Stimulated activated CD4-positive, alpha-beta T cell treated with anti-CD3 and anti-CD28 coated beads, Interleukin-4, amount 100 ng/mL, for 24 hours (primary cell): ENCODE results near the gene MSANTD2.

Experiments
- DNase-seq: peaks from one replicate; pipeline ENCODE4 v3.0.0-alpha.2; 2020

The MSANTD2 gene

GRCh38 chr11:124751741-124752470, 48.3 kb downstream of the MSANTD2 start, which contains the start of gene VSIG2:
Gene VSIG2 (minus strand): TSS chr11:124752255. CDS start chr11:124752137, 118 bp downstream.
- no peak for DNase-seq

DNA sequence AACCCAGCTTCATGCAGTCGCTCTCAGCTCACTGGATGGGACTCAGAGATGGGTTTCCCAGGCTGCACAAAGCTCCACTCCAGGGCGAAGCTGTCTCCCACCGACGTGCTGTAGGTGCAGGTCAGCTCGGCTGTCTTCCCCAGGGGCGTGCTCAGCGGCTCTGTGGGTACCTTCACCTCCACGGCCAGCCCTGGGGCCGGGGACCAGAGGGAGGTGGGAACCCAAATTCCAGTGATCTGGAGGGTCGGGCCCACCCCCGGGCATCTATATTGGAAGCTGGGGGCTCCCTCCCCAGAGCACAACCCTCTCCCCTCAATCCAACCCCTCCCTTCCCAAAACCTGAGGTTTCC, 48.8 kb downstream of the MSANTD2 start:
- DNase-seq, result no peak

- no peak for DNase-seq
Observed at GRCh38 chr11:124749912-124750311, 50.3 kb downstream of the MSANTD2 start.

DNA sequence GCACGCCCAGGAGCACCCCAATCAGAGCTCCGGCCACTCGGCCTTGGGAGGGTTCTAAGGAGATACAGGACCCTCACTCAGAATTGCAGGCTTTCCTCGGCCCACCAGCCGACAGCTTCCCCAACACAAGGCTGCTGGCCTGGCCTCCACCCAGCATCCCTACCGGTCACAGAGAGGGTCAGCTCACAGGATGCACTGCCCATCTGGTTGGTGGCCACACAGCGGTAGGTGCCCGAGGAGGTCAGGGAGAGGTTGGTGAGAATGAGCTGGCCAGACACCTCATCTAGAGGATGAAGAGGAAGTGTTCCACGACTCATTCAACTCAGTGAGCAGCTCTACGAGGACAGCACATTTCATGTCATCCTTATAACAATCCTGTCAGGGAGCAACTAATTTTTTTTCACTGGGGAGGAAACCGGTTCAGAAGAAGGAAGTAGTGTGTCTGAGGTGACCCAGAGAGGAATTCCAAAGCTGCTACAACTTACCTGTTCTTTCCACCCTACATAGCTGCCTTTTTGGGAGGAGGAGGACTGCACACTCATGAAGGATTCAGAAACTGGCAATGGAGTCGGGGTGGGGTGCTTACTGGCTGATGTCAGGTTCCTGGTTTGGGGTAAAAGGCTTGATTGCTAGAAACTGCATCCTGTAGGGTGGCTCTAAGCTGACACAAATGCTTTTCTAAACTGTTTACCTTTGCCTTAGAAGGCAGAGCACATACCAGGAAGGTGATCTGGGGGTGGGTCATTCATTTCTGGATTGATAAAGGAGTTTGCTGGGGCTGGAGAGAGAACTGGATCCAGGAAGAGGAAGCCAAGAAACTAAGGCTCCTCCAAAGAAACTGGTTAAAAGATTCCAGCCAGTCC, 51.5 kb downstream of the MSANTD2 start:
- no peak for DNase-seq

- DNase-seq, result no peak
Observed at GRCh38 chr11:124748100-124748418, 52.1 kb downstream of the MSANTD2 start.

DNA sequence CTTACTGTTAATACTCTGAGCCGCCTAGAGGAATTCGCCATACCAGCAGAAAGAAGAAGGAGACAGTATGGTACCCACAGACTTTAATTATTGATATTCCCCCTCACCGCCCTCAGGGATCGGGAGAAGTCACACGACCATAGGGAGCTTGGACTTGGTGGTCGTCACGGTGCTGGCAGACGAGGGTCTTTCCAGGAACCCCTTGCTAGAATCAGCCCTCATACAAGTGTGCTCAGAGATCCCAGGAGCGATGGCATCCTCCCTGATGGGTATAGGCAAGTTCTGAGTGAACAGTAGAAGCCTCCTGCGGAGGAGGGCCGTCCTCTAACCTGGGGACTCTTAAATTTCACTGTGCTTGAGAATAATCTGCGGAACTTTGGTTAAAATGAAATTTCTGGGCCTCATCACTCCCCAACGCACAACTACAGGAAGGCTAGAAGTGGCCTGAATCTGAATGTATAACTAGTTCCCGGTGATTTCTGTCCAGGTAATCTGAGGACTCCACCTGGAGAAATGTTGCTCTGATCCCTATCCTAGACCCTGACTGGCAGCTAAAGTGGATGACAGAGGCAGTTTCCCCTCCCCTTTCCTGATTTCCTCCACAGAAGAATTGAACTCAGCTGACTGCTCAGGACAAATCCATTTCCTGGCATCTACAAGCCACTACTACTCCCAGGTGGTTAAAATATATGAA, 52.7 kb downstream of the MSANTD2 start:
- DNase-seq, result no peak

GRCh38 chr11:124746621-124747243, 53.5 kb downstream of the MSANTD2 start:
- peak; percentile 76 for DNase-seq

DNA sequence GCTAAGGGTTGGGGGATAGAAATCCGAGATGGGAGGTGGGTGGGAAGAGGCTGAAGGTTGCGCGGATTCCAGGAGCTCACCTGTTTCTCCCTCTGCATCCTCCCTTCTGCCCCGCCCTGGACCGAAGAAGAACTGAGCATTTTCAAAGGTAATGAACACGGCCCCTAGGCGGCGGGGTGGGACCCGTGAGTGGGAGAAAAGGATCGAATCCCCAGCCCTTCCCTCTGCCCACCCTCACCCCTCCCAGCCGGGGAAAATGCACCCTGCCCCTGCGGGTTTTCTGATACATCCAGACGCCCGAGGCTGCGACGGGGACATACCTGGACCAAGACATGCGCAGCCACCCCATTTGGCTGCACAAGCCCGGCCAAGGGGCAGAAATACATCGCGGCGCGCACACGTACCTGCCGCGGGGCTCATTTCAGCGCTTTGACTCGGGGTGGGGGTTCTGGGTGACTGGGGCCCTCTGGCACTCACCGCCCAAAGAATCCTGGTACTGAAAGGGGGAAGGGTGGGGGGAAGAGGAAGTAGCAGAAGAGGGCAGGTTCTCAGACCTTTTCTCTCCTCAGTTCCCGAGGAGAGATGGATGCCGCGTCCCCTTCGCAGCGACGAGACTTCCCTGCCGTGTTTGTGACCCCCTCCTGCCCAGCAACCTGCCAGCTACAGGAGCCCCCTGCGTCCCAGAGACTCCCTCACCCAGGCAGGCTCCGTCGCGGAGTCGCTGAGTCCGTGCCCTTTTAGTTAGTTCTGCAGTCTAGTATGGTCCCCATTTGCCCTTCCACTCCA, 54.2 kb downstream of the MSANTD2 start:
- DNase-seq, result peak; percentile 32

DNA sequence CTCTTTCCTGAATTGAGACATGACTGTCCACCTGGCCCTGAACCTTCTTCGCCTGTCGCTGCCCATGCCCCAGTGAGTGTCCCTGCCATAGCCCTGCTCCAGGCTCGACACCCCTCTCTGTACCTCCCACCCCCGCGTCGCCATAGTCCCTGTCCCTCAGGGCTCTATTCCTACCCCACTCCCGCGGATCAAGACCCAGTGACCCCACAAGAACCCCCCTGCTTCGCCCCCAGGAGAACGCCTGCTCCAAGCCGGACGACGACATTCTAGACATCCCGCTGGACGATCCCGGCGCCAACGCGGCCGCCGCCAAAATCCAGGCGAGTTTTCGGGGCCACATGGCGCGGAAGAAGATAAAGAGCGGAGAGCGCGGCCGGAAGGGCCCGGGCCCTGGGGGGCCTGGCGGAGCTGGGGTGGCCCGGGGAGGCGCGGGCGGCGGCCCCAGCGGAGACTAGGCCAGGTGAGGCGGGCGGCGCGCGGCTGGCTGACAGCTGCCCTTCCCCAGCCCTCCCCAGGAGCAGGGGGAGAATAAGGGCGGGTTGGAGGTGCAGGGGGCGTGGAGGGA, 54.9 kb downstream of the MSANTD2 start:
- no peak for DNase-seq

GRCh38 chr11:124743050-124743449, 57.2 kb downstream of the MSANTD2 start:
- no peak for DNase-seq

GRCh38 chr11:124742555-124742954, 57.7 kb downstream of the MSANTD2 start:
- DNase-seq, result no peak

DNA sequence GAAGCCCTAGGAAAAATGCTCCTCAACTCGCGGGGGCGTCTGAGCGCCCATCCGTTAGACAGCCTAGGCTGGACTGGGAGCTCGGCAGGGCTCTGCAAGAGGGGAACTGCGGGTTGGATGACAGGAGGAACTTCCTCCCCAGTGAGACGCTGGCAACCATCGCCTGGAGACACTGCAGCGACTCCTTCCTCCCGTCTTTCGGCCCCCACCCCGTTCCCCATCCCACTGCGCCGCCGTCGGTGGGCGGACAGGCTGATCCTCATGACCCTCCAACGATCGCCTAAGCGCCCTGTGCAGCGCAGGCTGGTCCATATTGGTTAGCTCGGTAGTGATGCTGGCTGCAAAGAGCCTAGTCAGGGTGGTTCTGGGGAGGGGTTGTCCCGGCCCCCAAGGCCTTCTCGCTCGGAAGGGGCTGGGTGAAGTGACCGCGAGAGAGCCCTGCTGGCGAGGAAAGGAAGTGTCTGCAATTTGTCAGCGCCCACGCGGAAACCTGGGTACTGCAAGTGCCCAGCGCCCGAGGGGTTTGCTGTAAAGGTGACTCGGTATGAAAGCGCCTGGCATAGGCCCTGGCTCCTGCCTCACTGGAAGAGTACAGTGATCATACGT, 59.8 kb downstream of the MSANTD2 start:
- DNase-seq, result peak; percentile 62

- peak; percentile 82 for DNase-seq
Observed at GRCh38 chr11:124739479-124740276, 60.5 kb downstream of the MSANTD2 start, which contains the start of gene NRGN. Gene NRGN (plus strand): TSS chr11:124739942. CDS start chr11:124740085, 143 bp downstream.

DNA sequence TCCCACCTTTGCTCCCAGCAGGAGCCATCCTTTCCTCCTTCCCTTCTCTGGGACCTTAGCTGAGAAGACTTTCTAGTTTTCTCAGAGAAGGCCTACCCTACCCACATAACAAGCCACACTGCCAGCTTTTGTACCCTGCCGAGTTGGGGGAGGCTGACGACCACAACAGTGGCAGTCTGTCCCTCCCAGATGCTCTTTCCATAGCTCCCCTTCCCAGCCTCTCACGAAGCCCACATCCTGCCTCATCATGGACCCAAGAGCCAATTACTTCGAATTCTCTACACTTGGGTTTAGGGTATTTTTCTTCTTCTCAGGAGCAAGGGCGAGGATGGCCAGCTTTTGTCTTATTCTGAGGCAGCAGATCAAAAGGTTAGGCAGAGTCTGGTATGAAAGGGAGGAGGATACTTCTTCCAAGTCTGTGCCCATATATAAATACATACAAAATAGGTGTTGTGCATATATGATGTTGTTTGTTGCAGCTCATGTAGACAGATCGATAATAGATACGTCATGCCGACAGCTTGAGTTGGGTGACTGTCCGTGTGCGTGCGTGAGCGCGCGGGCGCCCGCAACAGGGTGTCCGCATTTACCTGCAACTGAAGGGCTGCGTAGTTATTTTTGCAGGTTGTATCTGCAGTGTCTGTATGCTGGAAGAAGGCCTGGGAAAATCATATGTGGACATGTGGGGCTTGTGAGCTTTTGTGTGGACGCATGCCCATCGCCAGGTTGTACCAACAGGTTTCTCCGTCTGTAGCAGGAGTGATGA, 61.3 kb downstream of the MSANTD2 start:
- no peak for DNase-seq

DNA sequence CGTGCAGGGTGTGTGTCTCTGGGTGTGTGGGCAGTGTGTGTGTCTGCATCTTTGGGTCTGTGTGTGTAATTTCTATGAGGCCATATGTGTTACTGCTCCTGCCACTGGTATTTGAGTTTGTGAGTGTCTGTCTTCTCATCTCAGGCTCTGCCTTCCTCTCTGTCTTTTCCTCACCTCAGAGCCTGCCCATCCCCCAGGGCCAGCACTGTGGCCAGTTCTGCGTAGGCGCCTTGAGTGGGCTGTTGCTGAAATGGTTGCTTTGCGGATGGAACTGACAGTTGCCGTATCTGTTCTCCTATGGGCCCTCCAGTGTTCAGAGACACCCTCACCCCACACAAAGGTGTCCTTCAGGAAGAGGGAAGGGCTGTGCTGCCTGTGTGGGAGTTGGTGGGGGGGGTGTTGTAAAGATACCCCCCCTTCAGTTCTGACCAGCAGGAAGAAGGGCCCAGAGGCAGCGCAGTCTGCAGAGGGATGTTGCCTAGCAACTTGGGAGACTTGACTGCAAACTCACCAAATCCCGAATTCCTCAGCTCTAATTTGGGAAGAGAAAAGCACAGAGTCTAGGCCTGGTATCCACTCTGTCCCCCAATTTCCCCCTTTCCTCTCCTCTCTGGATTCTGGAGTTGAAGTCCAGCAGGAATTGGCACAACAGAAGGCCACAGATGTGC, 62.4 kb downstream of the MSANTD2 start:
- no peak for DNase-seq

DNA sequence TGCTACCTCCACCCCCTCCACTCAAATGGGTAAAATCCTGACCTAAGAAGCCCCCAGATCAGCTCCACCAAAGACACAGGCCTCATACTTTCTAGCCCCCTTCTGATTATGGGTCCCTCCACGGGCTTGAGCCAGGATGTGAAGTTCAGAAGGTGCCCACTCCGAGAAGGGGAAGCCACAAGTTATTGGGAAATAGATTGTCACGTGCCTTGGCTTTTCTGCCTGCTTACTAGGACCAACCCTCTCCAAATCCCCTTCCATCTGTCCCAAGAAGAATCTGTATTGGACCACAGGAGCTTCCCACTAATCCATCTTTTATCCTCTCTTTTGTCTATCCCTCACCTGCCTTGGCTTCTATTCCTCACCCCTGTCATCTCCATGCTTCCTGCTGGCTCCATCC, 63.5 kb downstream of the MSANTD2 start:
- no peak for DNase-seq

DNA sequence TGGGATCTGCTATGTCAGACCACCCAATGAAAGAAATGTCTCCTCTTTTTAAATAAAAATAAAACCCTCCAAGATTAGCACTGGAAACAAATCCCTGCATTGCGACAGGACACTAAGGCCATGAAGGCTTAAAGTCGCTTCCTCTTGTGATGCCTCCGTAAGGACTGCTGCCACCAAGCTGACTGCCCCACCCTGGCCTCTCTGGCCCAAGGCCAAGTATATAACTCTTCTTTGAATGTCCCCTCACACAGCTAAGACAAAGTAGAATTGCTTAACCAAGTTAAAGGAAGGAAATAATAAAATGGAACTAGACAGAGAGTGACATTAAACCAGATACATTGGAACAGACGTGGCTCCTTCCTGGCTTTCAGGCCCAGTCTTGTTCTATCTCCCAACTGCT, 68.0 kb downstream of the MSANTD2 start:
- DNase-seq, result no peak

GRCh38 chr11:124729571-124729970, 70.6 kb downstream of the MSANTD2 start:
- DNase-seq, result no peak

DNA sequence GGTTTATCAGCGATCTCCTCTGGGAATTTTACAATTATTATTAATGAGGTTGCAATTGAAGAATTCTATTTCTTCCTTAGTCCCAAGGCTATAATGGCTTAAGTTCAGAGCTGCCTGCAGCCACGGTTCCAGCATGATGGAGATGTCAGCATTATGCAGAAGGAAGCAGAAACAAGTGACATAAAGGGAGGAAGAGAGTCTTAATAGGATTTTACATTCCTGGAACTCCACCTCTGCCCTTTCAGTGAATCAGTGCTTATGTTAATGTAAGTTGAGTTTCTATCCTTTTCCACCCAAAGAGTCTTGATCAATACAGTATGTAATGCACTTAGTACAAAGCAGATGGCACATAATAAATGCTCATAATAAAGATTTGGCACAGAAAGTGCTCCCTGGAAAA, 72.1 kb downstream of the MSANTD2 start:
- no peak for DNase-seq
